ENCODE results near the gene CTNNA2.

- TF ChIP-seq CTCF (IDR thresholded peaks at IDR 0.05) (no peak), POLR2A (IDR thresholded peaks at IDR 0.05) (no peak), POLR2AphosphoS5 (IDR thresholded peaks at IDR 0.05) (no peak)
Observed at GRCh38 chr2:80153151-80153550, 640.3 kb downstream of the CTNNA2 start.

Measured in transverse colon (tissue), 4 donors.